ENCODE data around the gene FIBP. TPM values are rescaled to one million over a fixed set of nuclear protein-coding genes. Genes with fewer than 3 reads are reported as not detected.

The FIBP gene
- total and polyA plus RNA-seq, 12 donors = 57.9 to 183 (median 72.4) TPM

- intact Hi-C loops (cut with DNase I) = loop anchor here (5.0 kb wide), 2 partner anchors 80 to 100 kb away; partner anchors contain the start of gene SART1 (in 1 of the 2)
- TF ChIP-seq POLR2A (IDR thresholded peaks at IDR 0.05) (no peak), CTCF (IDR thresholded peaks at IDR 0.05) (no peak)
- peaks cover 0 to 5% of the 10 kb centered on the region in 2 donors for H3K4me1 ChIP-seq (replicated peaks in 1 of 2)
- H3K9me3 ChIP-seq (replicated peaks in 1 of 3) = no peaks in the 10 kb centered on the region
- 87 to 92% (median 91%) methylated on average over 23 to 30 of the region's 30 CpGs for WGBS, 4 donors
- no peaks in the 10 kb centered on the region for H3K27me3 ChIP-seq
- H3K4me3 ChIP-seq = no peak overlapping the region
- peaks cover 0 to 43% of the 10 kb centered on the region in 2 donors for H3K36me3 ChIP-seq (replicated peaks in 1 of 2)
- H3K27ac ChIP-seq = no peak overlapping the region
- DNase-seq = peak in 1 of 7 donors; percentile 7
These were observed 5.9 kb downstream of the FIBP start for GRCh38 chr11:65882120-65883057.

GRCh38 chr11:65880844-65881421, 7.3 kb downstream of the FIBP start:
- 65 to 76% (median 68%) methylated on average over 4 to 7 of the region's 7 CpGs for WGBS, 4 donors
- no peak for DNase-seq
- intact Hi-C loops (cut with DNase I) = loop anchor here (5.0 kb wide), 2 partner anchors 81 to 101 kb away; partner anchors contain the start of gene SART1 (in 1 of the 2)

GRCh38 chr11:65880027-65880426, 8.2 kb downstream of the FIBP start:
- Histone ChIP-seq H3K4me1 (replicated peaks in 1 of 2) (peaks cover 0 to 3% of the 10 kb centered on the region in 2 donors), H3K36me3 (replicated peaks in 1 of 2) (peaks cover 0 to 25% of the 10 kb centered on the region in 2 donors), H3K4me3 (no peak overlapping the region), H3K27ac (no peak overlapping the region), H3K9me3 (replicated peaks in 1 of 3) (no peaks in the 10 kb centered on the region), H3K27me3 (no peaks in the 10 kb centered on the region)
- intact Hi-C loops (cut with DNase I) = loop anchor here (5.0 kb wide), 2 partner anchors 82 to 102 kb away; partner anchors contain the start of gene SART1 (in 1 of the 2)
- 59 to 84% (median 67%) methylated on average over 3 to 7 of the region's 7 CpGs for WGBS, 4 donors
- TF ChIP-seq CTCF (IDR thresholded peaks at IDR 0.05) (no peak), POLR2A (IDR thresholded peaks at IDR 0.05) (no peak)
- DNase-seq = no peak

More at GRCh38 chr11:65880844-65881421, 7.3 kb downstream of the FIBP start:
- TF ChIP-seq POLR2A (IDR thresholded peaks at IDR 0.05) (no peak), CTCF (IDR thresholded peaks at IDR 0.05) (no peak)
- Histone ChIP-seq H3K27me3 (no peaks in the 10 kb centered on the region), H3K4me3 (no peak overlapping the region), H3K27ac (no peak overlapping the region), H3K4me1 (replicated peaks in 1 of 2) (peaks cover 0 to 3% of the 10 kb centered on the region in 2 donors), H3K9me3 (replicated peaks in 1 of 3) (no peaks in the 10 kb centered on the region), H3K36me3 (replicated peaks in 1 of 2) (peaks cover 0 to 32% of the 10 kb centered on the region in 2 donors)

GRCh38 chr11:65879617-65880016, 8.7 kb downstream of the FIBP start, which contains the start of gene CTSW:
TSS of gene CTSW (plus strand) at chr11:65879837. CDS start at chr11:65879855, 18 bp downstream.
- H3K27ac ChIP-seq = no peak within 1 kb of the TSS
- no peaks in the 10 kb centered on the region for H3K4me1 ChIP-seq (replicated peaks in 1 of 2)
- no peaks in the 10 kb centered on the region for H3K9me3 ChIP-seq (replicated peaks in 1 of 3)
- H3K4me3 ChIP-seq = no peak within 1 kb of the TSS
- intact Hi-C loops (cut with DNase I) = loop anchor here (5.0 kb wide), 2 partner anchors 83 to 103 kb away; partner anchors contain the start of gene SART1 (in 1 of the 2)
- H3K27me3 ChIP-seq = no peaks in the 10 kb centered on the region
- H3K36me3 ChIP-seq (replicated peaks in 1 of 2) = peaks cover 0 to 25% of the 10 kb centered on the region in 2 donors
- WGBS, 4 donors = 50 to 58% (median 52%) methylated on average over 6 to 7 of the region's 7 CpGs
- no peak for TF ChIP-seq POLR2A (IDR thresholded peaks at IDR 0.05)
- no peak for TF ChIP-seq CTCF (IDR thresholded peaks at IDR 0.05)
- DNase-seq = no peak
